ENCODE results near the gene APOD. TPM values are rescaled to one million over a fixed set of nuclear protein-coding genes. Genes with fewer than 3 reads are reported as not detected.

APOD gene
- total RNA-seq, 1 donor from 2014 or later = not detected

DNA sequence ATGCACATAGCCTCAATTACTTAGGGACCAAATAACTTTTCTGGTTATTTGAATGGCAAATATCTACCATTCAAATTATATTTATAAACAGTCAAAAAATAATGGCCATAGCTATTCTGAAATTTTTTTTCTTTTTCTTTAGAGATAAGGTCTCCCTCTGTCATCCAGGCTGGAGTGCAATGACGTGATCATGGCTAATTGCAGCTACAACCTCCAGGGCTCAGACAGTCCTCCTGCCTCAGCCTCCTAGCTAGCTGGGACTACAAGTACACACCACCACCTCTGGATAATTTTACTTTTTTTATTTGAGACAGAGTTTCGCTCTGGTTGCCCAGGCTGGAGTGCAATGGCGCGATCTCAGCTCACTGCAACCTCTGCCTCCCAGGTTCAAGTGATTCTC is 57.2 kb downstream of the APOD start:
- DNase-seq = no peak
- Mint-ChIP-seq H3K27me3 (ENCODE audit: unreplicated experiment) (no peaks in the 10 kb centered on the region), H3K36me3 (ENCODE audit: unreplicated experiment) (no peaks in the 10 kb centered on the region), H3K9me3 (ENCODE audit: unreplicated experiment) (no peaks in the 10 kb centered on the region), H3K4me3 (ENCODE audit: unreplicated experiment) (no peak overlapping the region), H3K27ac (ENCODE audit: unreplicated experiment) (no peak overlapping the region), H3K4me1 (ENCODE audit: low read depth, unreplicated experiment) (no peaks in the 10 kb centered on the region)
- TF ChIP-seq, protein P1, sequence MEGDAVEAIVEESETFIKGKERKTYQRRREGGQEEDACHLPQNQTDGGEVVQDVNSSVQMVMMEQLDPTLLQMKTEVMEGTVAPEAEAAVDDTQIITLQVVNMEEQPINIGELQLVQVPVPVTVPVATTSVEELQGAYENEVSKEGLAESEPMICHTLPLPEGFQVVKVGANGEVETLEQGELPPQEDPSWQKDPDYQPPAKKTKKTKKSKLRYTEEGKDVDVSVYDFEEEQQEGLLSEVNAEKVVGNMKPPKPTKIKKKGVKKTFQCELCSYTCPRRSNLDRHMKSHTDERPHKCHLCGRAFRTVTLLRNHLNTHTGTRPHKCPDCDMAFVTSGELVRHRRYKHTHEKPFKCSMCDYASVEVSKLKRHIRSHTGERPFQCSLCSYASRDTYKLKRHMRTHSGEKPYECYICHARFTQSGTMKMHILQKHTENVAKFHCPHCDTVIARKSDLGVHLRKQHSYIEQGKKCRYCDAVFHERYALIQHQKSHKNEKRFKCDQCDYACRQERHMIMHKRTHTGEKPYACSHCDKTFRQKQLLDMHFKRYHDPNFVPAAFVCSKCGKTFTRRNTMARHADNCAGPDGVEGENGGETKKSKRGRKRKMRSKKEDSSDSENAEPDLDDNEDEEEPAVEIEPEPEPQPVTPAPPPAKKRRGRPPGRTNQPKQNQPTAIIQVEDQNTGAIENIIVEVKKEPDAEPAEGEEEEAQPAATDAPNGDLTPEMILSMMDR (IDR thresholded peaks at IDR 0.05; ENCODE audit: partially characterized antibody, unreplicated experiment) = no peak

DNA sequence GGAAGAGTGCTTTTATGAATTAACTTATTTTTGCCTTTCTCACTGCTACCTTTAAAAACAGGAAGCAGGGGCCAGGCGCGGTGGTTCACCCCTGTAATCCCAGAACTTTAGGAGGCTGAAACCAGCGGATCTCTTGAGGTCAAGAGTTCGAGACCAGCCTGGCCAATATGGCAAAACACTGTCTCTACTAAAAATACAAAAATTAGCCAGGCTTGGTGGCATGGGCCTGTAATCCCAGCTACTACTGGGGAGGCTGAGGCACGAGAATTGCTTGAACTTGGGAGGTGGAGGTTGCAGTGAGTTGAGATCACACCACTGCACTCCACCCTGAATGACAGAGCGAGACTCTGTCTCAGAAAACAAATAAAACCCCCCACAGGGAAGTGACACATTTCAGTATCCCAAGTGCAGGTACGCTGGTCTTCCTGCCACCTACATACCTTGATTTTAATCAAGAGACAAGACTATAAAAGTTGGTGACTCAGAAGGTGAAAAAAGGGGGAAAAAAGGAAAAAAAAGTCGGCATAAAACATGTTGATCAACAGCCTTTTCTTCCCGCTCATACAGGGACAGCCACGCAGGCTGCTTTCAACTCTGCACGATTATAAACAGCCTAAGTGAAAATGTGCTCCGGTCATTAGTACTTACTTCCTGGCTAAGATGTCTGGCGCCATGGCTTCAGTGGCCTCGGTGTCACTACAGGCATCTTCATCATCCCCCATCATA is 59.4 kb downstream of the APOD start:
- H3K27me3 Mint-ChIP-seq (ENCODE audit: unreplicated experiment) = no peaks in the 10 kb centered on the region
- H3K36me3 Mint-ChIP-seq (ENCODE audit: unreplicated experiment) = no peaks in the 10 kb centered on the region
- H3K9me3 Mint-ChIP-seq (ENCODE audit: unreplicated experiment) = no peaks in the 10 kb centered on the region

DNA sequence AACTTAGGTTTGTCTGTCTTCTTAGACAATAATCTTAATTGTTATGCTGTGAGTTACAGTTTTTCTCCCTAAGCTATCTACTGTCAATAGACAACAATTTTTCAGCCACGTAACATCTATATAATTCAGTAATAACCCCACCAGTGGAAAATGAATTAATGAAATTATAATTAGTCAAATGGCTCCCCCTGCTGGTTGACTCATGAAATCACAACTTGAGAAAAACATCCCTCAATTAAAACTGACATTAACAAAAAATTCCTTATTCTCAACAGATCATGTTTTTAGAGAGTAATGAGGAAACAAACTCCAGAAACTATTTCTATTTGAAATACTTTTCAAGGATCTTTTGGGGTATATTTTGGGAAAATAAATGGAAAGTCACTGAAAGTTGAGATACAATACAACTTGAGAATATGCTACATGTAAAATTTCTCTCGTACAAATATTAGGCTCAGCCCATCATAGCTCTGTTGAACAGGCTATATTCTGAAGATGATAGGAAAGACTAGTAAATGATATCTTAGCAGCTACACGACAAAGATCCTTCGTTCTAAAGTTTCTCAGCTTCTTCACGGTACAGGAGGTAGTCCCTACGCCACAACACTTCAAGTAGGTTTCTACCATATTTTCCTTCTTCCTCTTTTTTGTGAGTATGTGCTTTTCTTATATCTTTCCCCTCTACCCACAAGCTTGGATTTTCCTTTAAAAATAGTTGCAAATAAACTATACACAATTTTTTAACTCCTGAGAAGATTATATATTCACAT is 61.3 kb downstream of the APOD start:
- no peaks in the 10 kb centered on the region for H3K36me3 Mint-ChIP-seq (ENCODE audit: unreplicated experiment)
- H3K4me1 Mint-ChIP-seq (ENCODE audit: low read depth, unreplicated experiment) = no peaks in the 10 kb centered on the region
- H3K27ac Mint-ChIP-seq (ENCODE audit: unreplicated experiment) = no peak overlapping the region
- TF ChIP-seq, protein P1 (IDR thresholded peaks at IDR 0.05; ENCODE audit: partially characterized antibody, unreplicated experiment) = peak; percentile 96
- H3K27me3 Mint-ChIP-seq (ENCODE audit: unreplicated experiment) = no peaks in the 10 kb centered on the region
- no peak for DNase-seq
- H3K9me3 Mint-ChIP-seq (ENCODE audit: unreplicated experiment) = no peaks in the 10 kb centered on the region
- no peak overlapping the region for H3K4me3 Mint-ChIP-seq (ENCODE audit: unreplicated experiment)

More for the DNA sequence above, 59.4 kb downstream of the APOD start:
- TF ChIP-seq, protein P1 (IDR thresholded peaks at IDR 0.05; ENCODE audit: partially characterized antibody, unreplicated experiment) = no peak
- H3K4me3 Mint-ChIP-seq (ENCODE audit: unreplicated experiment) = no peak overlapping the region
- H3K27ac Mint-ChIP-seq (ENCODE audit: unreplicated experiment) = no peak overlapping the region
- DNase-seq = no peak
- no peaks in the 10 kb centered on the region for H3K4me1 Mint-ChIP-seq (ENCODE audit: low read depth, unreplicated experiment)

Other genes with a start within 250 kb of the APOD start
- gene ACAP2, start 140.9 kb downstream of the APOD start, total RNA-seq (ENCODE audit: unreplicated experiment) = 60.9 TPM
- 29.7 TPM for gene PPP1R2, start 40.6 kb downstream of the APOD start, total RNA-seq (ENCODE audit: unreplicated experiment)
- not detected for gene MUC20, start 137.0 kb upstream of the APOD start, total RNA-seq (ENCODE audit: unreplicated experiment)
- gene MUC4, start 228.0 kb upstream of the APOD start, total RNA-seq (ENCODE audit: unreplicated experiment) = 2.5 TPM